GM19438 (cell line): ENCODE results near the gene CXCR4.
A peak's percentile ranks its signal among the peaks of the same experiment; 100 is the strongest.
"Not testable (repeated sequence)": the region's sequence is repeated elsewhere in the genome, so short reads cannot be mapped to it uniquely, and the experiment has no call there.

ENCODE experiments used
- ATAC-seq: cut with Tn5 transposase; IDR thresholded peaks from one replicate; pipeline ENCODE4 v1.9.1; 2021; ENCODE audit warnings: low read depth; ENCODE audit not compliant: unreplicated experiment

The CXCR4 gene

DNA sequence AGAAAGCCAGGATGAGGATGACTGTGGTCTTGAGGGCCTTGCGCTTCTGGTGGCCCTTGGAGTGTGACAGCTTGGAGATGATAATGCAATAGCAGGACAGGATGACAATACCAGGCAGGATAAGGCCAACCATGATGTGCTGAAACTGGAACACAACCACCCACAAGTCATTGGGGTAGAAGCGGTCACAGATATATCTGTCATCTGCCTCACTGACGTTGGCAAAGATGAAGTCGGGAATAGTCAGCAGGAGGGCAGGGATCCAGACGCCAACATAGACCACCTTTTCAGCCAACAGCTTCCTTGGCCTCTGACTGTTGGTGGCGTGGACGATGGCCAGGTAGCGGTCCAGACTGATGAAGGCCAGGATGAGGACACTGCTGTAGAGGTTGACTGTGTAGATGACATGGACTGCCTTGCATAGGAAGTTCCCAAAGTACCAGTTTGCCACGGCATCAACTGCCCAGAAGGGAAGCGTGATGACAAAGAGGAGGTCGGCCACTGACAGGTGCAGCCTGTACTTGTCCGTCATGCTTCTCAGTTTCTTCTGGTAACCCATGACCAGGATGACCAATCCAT, 2.7 kb downstream of the CXCR4 start:
- no peak for ATAC-seq

DNA sequence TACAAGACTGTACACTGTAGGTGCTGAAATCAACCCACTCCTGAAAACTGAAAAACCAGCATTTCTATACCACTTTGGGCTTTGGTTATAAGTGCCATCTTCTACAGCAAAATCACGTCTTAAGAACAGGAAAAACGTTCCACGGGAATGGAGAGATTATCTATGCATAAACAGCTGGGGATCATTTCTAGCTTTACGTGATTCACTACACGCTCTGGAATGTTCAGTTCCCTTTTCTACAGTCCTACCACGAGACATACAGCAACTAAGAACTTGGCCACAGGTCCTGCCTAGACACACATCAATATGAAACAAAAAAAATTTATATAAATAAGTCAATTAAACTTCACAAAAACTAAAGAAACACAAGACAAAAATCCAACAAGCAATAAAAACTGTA, 3.6 kb downstream of the CXCR4 start:
- ATAC-seq = no peak

DNA sequence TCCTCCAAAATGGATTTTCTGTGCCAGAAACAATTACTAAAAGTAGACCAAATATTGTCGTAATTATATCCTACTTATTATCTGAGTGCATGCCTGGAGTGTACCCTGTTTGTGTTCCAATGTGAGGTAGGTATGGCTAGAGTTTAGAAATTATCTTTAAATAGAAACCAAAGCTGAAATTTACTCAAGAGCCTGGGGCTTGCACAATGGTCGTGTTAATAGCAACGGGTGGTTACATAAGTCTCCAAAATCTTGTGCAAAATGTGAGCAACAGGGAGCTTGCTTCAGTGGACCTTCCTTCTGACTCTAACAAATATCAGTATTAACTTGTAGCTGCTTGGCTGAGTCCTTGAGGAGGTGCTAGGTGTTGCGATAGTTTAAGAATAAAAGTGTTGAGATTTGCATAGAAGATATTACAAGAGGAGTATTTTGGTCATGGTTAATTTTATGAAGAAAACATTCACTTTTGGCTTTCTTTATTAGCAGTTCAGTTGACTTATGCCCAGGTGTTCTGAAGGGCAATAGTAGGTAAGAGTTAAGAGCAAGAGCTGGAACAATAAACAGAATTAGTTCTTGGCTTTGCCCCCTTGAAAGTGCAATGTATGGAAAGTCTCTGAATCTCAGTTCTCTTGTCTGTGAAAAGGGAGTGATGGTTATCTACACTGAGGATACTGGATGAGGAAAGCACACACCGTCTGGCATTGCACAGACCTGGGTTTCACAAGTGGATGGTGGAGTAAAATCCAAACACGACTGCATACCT, 4.6 kb downstream of the CXCR4 start:
- no peak for ATAC-seq

DNA sequence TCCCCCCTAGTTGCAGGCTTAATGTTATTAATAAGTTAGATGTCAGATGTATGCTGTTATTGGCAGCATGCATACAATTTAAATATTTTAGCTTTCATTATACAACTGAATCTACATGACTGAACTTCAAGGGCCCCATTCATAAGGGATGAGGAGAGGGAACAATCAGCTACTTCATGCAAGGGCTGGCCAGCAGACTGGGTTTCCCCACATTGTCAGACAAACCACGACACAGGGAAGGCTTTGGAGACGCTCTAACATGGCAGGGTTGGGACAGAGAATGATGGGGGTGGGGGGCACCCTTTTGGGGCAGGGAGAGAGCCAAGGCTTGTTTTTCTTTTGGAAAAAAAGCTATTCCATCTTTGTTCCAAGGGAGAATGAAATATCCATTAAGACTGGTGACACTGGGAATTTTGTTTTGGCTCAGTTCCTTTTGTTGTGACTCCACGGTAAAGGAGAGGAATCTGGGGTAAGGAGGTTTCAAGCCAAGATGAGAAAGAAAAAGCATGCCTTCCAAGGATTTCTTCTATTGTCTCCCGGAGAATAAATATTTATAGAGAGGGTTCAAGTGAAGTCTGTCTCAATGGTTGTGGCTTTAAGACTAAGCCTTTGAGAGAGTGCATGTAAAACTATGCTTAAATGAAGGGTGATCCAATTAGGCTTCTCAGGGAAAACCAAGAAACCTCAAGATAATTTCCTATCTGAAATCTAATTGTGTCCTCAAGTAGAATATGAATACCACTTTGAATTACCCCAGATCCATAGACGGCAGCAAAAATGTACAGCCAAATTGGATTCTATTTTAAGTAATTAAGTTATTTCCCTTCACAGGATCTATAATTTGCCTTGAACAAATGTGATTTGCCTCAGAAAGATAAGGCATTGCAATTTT, 5.4 kb downstream of the CXCR4 start:
- ATAC-seq = no peak

DNA sequence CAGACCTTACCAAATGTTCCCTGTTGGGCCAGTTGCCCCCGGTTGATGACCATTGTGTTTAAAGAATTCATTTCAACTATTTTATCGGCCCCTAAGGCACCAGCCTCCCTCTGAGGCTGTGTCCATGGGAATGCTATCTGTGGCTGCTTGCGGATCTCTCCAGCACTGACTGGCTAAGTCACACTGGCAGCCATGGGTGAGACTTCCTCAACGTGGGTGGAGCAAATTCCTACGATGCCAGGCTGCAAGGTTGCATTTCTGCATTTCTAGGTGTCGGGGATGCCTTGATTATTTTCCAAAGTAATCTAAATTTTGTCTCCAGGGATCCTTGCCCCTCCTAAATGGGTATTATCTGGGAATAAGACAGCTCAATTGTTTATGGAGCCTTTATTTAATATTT, 6.2 kb downstream of the CXCR4 start:
- no peak for ATAC-seq

DNA sequence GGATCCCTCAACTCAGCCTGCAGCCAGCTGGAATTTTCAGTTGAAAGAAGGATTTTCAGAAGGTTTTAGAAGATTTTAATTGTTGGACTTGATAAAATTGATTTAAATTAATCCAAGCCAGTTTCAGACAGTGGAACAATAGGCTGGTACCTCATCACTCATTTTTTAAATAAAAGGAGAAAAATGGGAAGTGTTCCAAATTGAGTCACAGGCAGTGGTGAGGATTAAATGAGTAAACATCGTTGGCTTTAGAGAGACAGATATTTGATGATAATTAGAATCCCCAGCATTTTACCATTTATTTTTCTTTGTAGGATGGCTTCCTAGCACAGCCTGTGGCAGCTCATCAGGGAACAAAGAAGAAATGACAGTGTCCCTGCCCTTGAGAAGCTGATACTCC, 7.4 kb downstream of the CXCR4 start:
- ATAC-seq = no peak

DNA sequence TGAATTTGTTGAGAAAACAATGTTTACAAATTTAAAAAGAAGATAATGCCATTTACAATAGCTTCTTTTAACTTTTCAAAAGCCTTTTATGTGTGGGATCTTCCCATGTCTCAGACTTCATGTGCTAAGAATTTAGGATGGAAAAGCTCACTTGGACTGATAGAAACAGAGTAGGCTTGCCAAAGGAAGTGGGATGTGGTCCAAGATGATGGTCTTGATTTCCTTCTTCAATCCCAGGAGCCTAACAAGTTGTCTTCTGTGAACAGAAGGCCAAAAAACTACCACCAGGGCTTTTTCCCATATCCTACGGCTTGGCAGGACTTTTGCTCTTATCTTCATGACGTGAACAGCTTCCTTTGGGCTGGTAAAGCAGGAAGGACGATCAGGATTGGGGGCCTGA, 9.5 kb downstream of the CXCR4 start:
- ATAC-seq = no peak

DNA sequence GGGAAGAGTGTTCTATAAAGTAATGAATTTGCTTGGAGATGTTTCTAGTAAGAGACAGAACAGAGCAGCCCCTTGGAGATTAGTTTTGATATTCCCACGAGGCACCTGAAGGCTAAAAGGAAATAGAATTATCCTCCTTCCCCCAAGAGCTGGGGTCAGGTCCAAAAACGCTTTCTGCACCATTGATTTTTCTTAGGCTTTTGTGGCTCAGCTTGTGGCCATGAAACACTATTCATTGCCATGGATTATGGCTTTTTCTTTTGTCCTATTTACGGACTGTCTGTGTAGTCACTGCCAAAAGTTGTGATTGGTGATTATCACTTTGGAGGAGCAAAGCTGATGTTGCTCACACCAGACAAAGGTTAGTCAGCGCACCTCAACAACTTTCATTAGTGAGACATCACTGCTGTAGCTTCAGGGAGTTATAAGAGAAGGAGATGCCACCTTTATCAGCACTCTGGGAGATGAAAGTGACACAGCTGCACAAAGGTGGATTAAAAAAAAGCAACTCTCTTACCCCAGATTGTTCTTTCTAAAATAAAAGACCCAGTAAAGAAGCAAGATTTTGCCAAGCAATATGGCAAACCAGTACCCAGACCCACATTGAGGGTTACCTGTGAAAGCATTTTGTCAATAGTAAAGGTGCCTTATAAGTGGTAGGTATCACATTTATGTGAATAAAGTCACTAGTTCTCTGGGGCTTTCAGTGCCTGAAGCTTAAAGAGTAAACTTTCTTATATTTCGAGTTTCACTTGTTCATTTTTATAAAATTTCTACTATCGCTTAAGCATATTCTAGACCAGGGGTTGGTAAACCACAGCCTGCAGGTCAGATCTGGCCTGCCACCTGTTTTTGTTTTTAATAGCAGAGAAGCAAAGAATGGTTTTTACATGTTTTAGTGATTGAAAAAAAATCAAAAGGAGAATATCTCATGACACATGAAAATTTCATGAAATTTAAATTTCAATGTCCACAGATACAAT, 10.6 kb downstream of the CXCR4 start:
- peak; percentile 77 for ATAC-seq

DNA sequence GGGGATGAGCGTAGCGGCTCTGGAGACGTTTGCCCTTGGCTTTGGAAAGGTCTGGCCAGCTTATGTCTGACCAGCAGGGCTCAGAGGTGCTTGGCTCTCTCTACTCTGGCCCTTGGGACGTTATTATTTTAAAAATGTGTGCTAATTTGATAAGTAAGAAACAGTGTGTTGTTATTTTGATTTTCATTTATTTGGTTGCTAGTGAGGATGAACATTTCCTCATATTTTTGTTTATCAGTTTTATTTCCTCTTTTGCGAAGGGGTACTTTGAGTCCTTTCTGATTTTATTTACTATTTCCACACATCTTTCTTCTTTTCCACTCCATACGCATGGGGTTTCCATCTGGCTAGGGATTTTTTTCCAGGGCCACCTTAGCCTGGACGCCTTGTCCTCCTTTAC, 11.4 kb downstream of the CXCR4 start:
- no peak for ATAC-seq

DNA sequence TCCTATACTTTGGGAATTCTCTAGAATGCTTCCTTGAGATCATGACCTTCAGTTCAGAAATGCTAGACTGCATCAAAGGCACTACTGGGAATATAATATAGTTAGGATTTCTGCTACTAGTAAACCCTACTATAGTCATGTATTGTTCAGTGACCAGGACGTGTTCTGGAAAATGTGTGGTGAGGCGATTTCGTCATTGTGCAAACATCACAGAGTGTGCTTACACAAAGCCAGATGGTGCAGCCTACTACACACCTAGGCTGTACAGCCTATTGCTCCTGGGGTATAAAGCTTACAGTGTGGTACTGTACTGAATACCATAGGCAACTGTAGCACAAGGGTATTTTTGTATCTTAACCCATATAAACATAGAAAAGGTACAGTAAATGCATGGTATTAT, 13.0 kb downstream of the CXCR4 start:
- ATAC-seq = no peak

DNA sequence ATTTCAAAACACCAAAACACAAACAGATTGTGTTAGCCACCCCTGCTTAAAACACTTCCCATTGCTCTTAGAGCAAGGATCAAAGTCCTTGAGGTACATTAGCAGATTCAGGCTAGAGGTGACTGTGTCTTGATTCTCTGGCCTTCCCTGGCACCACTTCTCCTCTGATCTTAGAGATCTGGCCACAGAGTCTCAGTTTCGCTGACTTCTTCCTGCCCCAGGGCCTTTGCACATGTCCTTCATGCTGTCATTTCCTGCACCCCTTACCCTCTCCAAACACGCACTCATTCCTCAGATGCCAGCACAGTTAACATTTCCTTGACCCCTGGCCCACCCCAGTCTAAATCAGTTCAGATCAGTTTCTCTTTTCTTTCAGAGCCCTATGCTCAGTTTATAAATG, 16.9 kb downstream of the CXCR4 start:
- no peak for ATAC-seq

DNA sequence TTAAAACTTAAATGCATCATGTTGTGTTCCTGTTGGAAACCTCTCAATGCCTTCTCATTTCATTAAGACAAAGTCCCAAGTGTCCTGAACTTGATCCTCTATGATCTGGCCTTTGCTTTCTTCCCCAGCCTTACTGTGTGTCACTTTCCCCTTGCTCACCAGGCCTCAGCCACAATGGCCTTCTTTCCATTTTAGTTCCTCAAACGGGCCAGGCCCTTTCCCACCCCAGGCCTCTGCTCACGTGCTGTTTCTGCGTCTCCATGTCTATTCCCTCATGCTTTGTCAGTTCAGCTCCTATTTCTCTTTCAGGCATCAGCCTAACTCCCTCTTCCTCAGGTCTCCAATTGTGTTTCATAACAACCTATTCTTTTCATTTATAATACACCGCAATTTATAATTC, 19.5 kb downstream of the CXCR4 start:
- no peak for ATAC-seq

DNA sequence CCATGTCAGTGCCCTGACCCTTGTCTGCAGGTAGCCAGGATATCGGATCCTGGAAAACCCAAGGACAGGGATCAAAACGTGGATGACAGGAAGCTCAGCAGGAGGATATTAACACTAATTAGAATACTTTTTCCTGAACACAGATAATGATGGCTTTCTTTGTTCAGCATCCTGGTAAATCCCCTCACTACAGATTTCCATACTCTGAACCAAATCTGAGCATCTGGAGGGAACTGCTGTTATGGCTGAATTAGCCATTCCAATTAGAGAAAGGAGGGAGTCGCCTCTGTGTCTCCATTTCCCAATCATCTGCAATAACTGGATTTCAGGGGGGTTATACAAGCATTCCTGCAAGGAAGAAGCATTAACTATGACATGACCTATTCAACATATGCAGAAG, 24.4 kb downstream of the CXCR4 start:
- ATAC-seq = no peak

DNA sequence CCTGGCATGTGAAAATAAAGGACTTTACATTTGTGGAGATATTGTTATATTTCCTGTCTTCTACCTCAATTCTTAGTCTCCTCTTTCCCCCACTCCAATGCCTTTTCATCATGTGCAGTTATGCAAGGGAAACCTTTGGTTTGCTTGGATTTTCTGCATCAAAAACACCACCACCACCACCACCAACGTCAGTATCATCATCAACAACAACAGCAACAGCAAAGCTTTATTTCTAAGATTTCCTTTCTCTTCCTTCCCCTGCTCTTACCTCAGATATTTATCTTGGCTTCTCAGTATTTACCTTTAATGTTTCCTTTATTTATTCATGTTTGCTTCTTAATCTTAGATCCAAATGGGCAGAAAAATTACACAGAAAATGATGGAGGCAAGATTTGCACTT, 26.1 kb downstream of the CXCR4 start:
- ATAC-seq = no peak

DNA sequence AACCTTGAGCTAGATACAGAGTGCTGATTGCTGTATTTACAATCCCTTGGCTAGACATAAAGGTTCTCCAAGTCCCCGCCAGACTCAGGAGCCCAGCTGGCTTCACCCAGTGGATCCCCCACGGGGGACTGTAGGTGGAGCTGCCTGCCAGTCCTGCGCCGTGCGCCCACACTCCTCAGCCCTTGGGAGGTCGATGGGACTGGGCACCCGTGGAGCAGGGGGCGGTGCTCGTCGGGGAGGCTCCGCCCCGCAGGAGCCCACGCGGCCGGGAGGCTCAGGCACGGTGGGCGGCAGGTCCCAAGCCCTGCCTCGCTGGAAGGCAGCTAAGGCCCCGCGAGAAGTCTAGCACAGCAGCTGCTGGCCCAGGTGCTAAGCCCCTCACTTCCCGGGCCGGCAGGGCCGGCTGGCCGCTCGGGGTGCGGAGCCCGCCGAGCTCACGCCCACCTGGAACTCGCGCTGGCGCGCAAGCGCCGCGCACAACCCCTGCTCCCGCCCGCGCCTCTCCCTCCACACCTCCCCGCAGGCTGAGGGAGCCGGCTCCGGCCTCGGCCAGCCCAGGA, 30.0 kb downstream of the CXCR4 start:
- ATAC-seq = not testable (repeated sequence)

DNA sequence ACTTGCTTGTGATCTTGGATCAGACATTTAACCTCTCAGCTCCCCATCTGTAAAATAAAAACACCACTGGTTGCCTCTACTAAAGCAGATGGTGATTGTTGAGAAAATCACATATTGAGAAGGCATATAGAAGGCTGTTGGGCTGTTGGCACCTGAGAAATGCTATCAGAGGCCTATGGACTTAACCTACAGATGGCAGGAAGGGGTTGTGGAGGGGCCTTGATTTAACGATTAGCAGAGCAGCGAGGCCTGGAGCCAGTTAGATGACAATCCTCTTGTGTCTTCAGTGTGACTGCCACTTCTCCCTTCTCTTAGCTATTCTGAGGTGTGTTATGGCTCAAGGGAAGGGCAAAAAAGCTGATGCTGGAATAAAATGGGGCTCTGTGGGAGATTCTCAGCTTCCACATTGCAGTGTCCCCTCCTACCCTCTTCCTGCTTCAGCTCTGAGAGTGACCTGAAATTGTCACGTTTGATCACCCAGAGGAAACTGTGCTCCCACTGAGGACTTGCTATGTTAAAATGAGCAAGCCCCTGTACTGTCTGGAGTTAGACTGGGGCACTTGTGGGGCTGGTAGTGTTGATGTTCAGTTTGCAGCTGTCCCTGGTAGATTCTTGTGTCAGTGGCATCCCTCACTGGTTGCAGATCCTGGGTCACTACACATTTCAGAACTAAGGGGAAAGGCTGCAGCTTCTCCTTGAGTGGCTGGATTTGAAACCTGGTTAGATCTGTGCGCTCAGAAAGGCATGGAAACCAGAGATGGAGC, 31.5 kb downstream of the CXCR4 start:
- ATAC-seq = no peak

DNA sequence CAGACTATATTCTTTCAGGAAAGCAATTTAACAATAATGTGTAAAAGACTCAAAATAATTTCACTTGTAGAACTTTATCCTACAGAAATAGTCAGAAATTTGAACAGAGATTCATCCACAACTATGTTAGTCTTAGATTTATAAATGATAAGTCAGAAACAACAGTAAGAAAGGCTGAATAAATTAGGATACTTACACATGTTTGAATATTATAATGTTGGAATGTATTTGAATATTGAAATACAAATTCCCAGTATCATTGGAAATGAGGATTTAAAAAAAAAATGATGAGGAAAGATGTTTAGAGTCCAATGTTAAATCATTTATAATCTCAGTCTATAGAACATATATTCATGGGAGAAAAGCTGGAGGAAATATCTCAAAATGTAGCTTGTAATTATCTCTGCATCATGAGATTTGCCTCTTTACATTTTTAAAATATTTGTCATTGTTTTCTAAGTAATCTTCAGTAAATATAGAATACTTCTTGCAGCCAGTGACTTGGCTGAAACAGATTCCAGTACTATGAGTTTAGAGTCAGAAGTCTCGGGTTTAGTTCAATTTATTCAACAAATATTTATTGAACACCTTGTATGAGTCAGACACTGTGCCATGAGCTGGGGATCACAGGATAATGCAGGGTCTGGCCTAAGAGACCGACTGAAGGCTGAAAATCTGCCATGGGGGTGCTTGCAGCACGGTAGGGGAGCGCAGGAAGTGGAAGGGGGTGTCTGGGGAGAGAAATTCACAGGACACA, 32.3 kb downstream of the CXCR4 start:
- no peak for ATAC-seq

DNA sequence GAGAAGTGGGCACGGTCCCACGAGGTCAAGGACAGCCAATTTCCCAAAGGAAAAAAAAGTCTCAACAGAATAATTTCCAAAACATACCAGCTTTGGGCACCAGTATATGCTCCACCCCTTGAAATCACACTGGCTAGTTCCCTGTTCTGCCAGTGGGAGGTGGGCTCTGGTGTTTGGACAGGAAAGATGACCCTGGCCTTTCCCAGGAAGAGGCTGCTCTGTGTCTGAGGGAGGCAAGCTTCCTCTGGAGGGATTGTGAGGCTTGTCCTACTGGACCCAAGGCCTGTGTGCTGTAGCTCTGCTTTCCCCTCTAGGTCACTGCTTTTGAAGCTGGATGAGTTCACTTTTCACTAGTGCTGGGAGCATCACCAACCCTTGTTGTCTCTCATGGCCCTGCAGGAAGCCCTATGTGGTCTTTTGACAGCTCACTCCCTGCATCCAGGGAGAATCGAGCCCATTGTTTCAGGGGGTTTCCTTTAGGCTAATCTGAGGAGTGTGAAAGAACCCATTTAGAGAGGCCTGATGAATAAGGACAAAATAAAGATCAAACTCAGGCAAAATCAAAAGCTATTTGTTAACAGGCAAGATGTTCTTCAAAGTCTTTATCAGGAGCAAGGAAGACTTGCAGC, 36.3 kb downstream of the CXCR4 start:
- no peak for ATAC-seq
